ENCODE measurements around the gene SIRT5.

DNA sequence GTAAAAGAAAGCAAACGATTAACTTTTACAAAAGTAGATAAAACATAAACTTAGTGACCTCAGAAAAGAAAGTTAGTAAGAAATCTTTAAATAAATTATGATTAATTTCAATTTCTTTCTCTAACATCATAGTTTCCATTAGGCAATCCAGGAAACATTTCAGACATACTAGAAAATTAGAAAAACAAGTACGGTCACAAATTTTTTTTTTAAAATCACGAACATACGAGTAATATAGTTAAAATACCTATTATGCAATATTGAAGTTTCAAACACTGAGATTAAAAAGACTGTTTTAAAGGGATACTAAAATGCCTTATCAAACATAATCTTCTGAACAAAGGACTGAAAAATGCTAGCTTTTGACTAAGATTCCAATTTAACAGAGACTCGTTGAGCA is 66.9 kb downstream of the SIRT5 start:
- TF ChIP-seq CBX3 (IDR thresholded peaks at IDR 0.05; ENCODE audit: low read depth) (no peak), MAX (IDR thresholded peaks at IDR 0.05) (no peak), EZH2 (IDR thresholded peaks at IDR 0.05) (no peak), SIN3A (IDR thresholded peaks at IDR 0.05; ENCODE audit: low read depth) (no peak), POLR2AphosphoS5 (IDR thresholded peaks at IDR 0.05; ENCODE audit: low read depth, low read length) (no peak)
- TF ChIP-seq, protein P1, sequence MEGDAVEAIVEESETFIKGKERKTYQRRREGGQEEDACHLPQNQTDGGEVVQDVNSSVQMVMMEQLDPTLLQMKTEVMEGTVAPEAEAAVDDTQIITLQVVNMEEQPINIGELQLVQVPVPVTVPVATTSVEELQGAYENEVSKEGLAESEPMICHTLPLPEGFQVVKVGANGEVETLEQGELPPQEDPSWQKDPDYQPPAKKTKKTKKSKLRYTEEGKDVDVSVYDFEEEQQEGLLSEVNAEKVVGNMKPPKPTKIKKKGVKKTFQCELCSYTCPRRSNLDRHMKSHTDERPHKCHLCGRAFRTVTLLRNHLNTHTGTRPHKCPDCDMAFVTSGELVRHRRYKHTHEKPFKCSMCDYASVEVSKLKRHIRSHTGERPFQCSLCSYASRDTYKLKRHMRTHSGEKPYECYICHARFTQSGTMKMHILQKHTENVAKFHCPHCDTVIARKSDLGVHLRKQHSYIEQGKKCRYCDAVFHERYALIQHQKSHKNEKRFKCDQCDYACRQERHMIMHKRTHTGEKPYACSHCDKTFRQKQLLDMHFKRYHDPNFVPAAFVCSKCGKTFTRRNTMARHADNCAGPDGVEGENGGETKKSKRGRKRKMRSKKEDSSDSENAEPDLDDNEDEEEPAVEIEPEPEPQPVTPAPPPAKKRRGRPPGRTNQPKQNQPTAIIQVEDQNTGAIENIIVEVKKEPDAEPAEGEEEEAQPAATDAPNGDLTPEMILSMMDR (IDR thresholded peaks at IDR 0.05 in 2 of 3, conservative IDR thresholded peaks at IDR 0.05 in 1 of 3; ENCODE audit: borderline replicate concordance in 1 of 3, insufficient read depth in 1 of 3, low read depth in 2 of 3, low read length in 2 of 3) = no peak
